ENCODE data around the gene LCN1.
"Not testable (repeated sequence)": the region's sequence is repeated elsewhere in the genome, so short reads cannot be mapped to it uniquely, and the experiment has no call there.

Gene LCN1

DNA sequence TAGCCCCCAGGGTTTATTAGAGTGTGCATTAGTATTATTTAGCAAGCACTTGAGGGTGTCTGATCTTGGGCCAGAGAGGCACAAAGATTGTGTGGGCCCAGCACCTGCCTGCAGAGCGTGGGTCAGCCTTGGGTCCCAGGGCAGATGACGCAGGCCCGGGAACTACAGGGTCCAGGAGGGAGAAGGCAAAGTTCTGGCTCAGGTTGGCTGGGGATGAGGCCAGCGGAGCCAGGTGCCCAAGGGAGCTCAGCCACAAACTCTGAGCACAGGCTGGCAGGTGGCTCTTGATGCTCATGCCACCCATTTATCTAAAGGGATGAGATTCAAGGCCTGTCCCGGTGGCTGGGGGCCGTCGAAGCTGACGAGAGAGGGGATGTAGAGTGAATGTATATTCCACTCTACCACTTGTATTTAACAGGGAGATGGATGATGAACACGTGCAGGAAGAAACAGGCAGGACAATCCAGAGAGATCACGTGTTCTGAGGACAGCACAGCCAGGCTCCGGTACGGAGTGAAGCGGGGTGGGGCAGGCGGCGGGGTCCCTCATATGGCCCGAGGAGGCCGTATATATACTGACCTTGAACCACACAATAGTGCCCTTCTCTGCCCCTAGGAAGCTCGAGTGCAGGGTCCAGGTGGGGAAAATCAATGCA lies 23.9 kb downstream of the LCN1 start:
- Histone ChIP-seq H3K4me2 (ENCODE audit: low read depth, low read length, poor library complexity, severe bottlenecking) (no peak overlapping the region), H3K9me3 (ENCODE audit: insufficient read depth, low read depth, low read length) (no peaks in the 10 kb centered on the region; the same call in 1 of the 2 replicates), H3K9me2 (replicated peaks; ENCODE audit: low read depth, low read length) (no peaks in the 10 kb centered on the region), H2AFZ (ENCODE audit: low read length) (no peak overlapping the region), H3K4me1 (ENCODE audit: insufficient read depth, low read length, poor library complexity, severe bottlenecking) (no peaks in the 10 kb centered on the region), H3F3A (ENCODE audit: low read depth) (no peaks in the 10 kb centered on the region), H3K27me3 (ENCODE audit: insufficient read depth, low read length, poor library complexity, severe bottlenecking) (no peaks in the 10 kb centered on the region), H3K9ac (ENCODE audit: low read depth, low read length, poor library complexity, severe bottlenecking) (no peak overlapping the region), H3K4me3 (ENCODE audit: low read length, poor library complexity, severe bottlenecking) (no peak overlapping the region), H4K20me1 (ENCODE audit: insufficient read depth, low read length, poor library complexity, severe bottlenecking) (no peaks in the 10 kb centered on the region), H3K36me3 (ENCODE audit: insufficient read depth, low read length) (no peaks in the 10 kb centered on the region), H3K79me2 (ENCODE audit: insufficient read depth, low read length) (no peaks in the 10 kb centered on the region)
- TF ChIP-seq EZH2phosphoT487 (IDR thresholded peaks at IDR 0.05; ENCODE audit: borderline replicate concordance), result no peak
- TF ChIP-seq, protein P1, sequence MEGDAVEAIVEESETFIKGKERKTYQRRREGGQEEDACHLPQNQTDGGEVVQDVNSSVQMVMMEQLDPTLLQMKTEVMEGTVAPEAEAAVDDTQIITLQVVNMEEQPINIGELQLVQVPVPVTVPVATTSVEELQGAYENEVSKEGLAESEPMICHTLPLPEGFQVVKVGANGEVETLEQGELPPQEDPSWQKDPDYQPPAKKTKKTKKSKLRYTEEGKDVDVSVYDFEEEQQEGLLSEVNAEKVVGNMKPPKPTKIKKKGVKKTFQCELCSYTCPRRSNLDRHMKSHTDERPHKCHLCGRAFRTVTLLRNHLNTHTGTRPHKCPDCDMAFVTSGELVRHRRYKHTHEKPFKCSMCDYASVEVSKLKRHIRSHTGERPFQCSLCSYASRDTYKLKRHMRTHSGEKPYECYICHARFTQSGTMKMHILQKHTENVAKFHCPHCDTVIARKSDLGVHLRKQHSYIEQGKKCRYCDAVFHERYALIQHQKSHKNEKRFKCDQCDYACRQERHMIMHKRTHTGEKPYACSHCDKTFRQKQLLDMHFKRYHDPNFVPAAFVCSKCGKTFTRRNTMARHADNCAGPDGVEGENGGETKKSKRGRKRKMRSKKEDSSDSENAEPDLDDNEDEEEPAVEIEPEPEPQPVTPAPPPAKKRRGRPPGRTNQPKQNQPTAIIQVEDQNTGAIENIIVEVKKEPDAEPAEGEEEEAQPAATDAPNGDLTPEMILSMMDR (conservative IDR thresholded peaks at IDR 0.05; ENCODE audit: low read length), result no peak

DNA sequence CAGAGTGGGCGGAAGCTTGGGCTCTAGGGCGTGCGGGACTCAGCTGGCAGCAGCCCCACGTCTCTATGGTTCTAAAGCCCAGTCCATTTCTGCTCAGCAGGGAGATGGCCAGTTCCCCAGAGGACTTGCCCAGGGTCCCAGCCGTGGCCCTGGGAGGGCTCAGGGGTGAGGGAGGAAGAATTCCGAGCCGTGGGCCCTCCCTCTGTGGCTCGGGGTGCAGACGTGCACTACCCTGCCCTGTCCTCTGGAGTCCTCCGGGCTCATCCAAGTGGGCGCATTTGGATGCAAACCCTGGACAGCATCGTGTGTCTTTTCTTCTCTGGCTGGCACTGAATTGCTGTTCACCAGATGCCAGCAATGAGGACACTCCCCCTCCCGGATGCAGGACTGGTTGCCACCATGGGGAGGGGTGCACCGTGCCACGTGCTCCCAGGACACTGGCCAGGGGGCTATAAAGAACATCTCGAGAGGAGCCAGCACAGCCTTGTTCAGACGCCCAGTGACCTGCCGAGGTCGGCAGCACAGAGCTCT lies 24.5 kb downstream of the LCN1 start, which contains the start of gene OBP2A:
OBP2A (plus strand) TSS at position 481 of the 531 bp plus-strand sequence. CDS start 55 bp downstream, outside the sequence.
- H3K9me3 ChIP-seq (ENCODE audit: insufficient read depth, low read depth, low read length); H3K4me3 ChIP-seq (ENCODE audit: low read length, poor library complexity, severe bottlenecking); H3K79me2 ChIP-seq (ENCODE audit: insufficient read depth, low read length); H3F3A ChIP-seq (ENCODE audit: low read depth); H4K20me1 ChIP-seq (ENCODE audit: insufficient read depth, low read length, poor library complexity, severe bottlenecking); H3K4me2 ChIP-seq (ENCODE audit: low read depth, low read length, poor library complexity, severe bottlenecking); H3K9ac ChIP-seq (ENCODE audit: low read depth, low read length, poor library complexity, severe bottlenecking); H3K9me2 ChIP-seq (replicated peaks; ENCODE audit: low read depth, low read length); H3K4me1 ChIP-seq (ENCODE audit: insufficient read depth, low read length, poor library complexity, severe bottlenecking); H3K27me3 ChIP-seq (ENCODE audit: insufficient read depth, low read length, poor library complexity, severe bottlenecking); H2AFZ ChIP-seq (ENCODE audit: low read length); H3K36me3 ChIP-seq (ENCODE audit: insufficient read depth, low read length): not testable (repeated sequence)

DNA sequence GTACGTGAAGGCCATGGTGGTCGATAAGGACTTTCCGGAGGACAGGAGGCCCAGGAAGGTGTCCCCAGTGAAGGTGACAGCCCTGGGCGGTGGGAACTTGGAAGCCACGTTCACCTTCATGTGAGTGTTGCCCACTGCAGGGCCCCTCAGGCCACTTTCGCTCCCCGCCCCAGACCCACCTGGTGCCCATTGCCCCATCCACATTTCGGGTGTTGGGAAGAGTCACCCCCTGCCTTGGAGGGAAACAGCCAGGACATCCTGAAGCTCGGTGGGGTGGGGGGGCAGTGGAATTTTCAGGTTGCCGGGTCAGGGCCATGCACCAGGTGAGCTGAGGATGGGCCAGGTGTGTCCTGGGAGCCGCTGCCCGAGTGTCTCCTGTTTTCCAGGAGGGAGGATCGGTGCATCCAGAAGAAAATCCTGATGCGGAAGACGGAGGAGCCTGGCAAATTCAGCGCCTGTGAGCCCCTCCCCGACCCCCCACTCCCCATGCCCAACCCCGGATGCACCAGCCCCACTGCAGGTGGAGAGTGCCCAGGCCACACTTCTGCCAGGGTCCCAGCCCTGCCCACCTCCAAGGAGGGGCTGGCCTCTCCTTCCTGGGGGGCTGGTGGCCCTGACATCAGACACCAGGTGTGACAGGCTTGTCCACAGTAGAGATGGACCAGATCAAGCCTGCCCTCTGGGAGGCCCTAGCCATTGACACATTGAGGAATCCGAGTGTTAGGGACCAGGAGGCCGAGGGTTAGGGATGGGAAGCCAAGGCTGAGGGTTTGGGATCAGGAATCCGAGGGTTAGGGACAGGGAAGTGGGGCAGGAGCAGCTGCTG lies 25.8 kb downstream of the LCN1 start:
- H4K20me1 ChIP-seq (ENCODE audit: insufficient read depth, low read length, poor library complexity, severe bottlenecking); H3K9me3 ChIP-seq (ENCODE audit: insufficient read depth, low read depth, low read length); H3K27me3 ChIP-seq (ENCODE audit: insufficient read depth, low read length, poor library complexity, severe bottlenecking); H2AFZ ChIP-seq (ENCODE audit: low read length); H3K79me2 ChIP-seq (ENCODE audit: insufficient read depth, low read length); H3K4me1 ChIP-seq (ENCODE audit: insufficient read depth, low read length, poor library complexity, severe bottlenecking); H3K9ac ChIP-seq (ENCODE audit: low read depth, low read length, poor library complexity, severe bottlenecking); H3K36me3 ChIP-seq (ENCODE audit: insufficient read depth, low read length); H3F3A ChIP-seq (ENCODE audit: low read depth); H3K4me2 ChIP-seq (ENCODE audit: low read depth, low read length, poor library complexity, severe bottlenecking); H3K9me2 ChIP-seq (replicated peaks; ENCODE audit: low read depth, low read length); H3K4me3 ChIP-seq (ENCODE audit: low read length, poor library complexity, severe bottlenecking): not testable (repeated sequence)
